Liver (tissue), 3 donors: Measurements from ENCODE around the gene MT4.

Experiments
- ATF3 ChIP-seq: IDR thresholded peaks from 2 replicates; pipeline ENCODE4 v1.6.1; 2016; ENCODE audit warnings: antibody characterized with exemption
- CTCF ChIP-seq: fragments of 150-350 bp; IDR thresholded peaks from 2 replicates; pipeline ENCODE4 v1.5.1; 2017; ENCODE audit warnings: improper control_type of control experiment, low read depth, low read length; ENCODE audit not compliant: missing input control
- GABPA ChIP-seq, 2 donors: IDR thresholded peaks in 1 of 2; conservative IDR thresholded peaks in 1 of 2; 2 replicates each; pipeline ENCODE4 v1.6.1; 2016; ENCODE audit warnings: antibody characterized with exemption in 2 of 2, mild to moderate bottlenecking in 1 of 2, moderate library complexity in 1 of 2
- JUND ChIP-seq, 2 donors: IDR thresholded peaks; 2 replicates each; pipeline ENCODE4 v1.6.1; 2016; ENCODE audit warnings: antibody characterized with exemption in 2 of 2
- MAX ChIP-seq: IDR thresholded peaks from 2 replicates; pipeline ENCODE4 v1.6.1; 2016; ENCODE audit warnings: antibody characterized with exemption
- REST ChIP-seq: IDR thresholded peaks from 2 replicates; pipeline ENCODE4 v1.6.1; 2016; ENCODE audit warnings: antibody characterized with exemption, mild to moderate bottlenecking
- donor health status: healthy.
- donor health status: healthy.

- TF ChIP-seq CTCF (no peak), GABPA (IDR thresholded peaks at IDR 0.05 in 1 of 2, conservative IDR thresholded peaks at IDR 0.05 in 1 of 2) (no peak), REST (no peak), MAX (no peak), ATF3 (no peak), JUND (IDR thresholded peaks at IDR 0.05) (no peak)
Measured at GRCh38 chr16:56539656-56540055, 25.2 kb upstream of the MT4 start.
